GM12892 (cell line): ENCODE data around the gene BHLHE40.

Source experiments
- POLR2A ChIP-seq: IDR thresholded peaks from 2 replicates; pipeline ENCODE4 v1.6.1; 2011; ENCODE audit warnings: low read depth, low read length, control low read depth
- POLR2AphosphoS5 ChIP-seq: IDR thresholded peaks from 2 replicates; pipeline ENCODE4 v1.6.1; 2011; ENCODE audit warnings: low read depth, low read length, control low read depth

DNA sequence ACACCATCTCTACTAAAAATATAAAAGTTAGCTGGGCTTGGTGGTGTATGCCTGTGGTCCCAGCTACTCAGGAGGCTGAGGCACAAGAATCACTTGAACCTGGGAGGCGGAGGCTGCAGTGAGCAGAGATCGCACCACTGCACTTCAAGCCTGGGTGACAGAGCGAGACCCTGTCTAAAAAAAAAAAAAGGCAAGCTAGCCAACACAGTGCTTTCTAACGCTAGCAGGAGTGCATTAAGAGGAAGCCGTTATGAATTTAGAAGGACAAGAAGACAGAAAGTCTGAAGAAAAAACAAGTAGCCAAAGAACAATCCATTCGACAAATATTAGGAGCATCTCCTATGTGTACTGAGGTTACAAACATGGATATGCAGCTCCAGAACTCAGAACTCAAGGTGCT is 28.6 kb downstream of the BHLHE40 start:
- no peak for TF ChIP-seq POLR2A
- TF ChIP-seq POLR2AphosphoS5 = no peak
